Thyroid gland (tissue), 4 donors: ENCODE data around the gene ART4.

Experiments
- POLR2A ChIP-seq, 2 donors: fragments of 450-650 bp; IDR thresholded peaks; one replicate each; pipeline ENCODE4 v1.6.1; 2017; ENCODE audit warnings: antibody characterized with exemption in 2 of 2, mild to moderate bottlenecking in 2 of 2, moderate library complexity in 1 of 2
- TF ChIP-seq, protein P1 (sequence below), 6 experiments: fragments of 200-600 bp in 3 of 6; fragments of 450-650 bp in 3 of 6; sonication (generic) in 3 of 6; IDR thresholded peaks; one replicate each; pipeline ENCODE4 v1.5.1; 2016 to 2019; ENCODE audit warnings: antibody characterized with exemption in 6 of 6, mild to moderate bottlenecking in 2 of 6, inconsistent platforms in 1 of 6, moderate library complexity in 1 of 6

DNA sequence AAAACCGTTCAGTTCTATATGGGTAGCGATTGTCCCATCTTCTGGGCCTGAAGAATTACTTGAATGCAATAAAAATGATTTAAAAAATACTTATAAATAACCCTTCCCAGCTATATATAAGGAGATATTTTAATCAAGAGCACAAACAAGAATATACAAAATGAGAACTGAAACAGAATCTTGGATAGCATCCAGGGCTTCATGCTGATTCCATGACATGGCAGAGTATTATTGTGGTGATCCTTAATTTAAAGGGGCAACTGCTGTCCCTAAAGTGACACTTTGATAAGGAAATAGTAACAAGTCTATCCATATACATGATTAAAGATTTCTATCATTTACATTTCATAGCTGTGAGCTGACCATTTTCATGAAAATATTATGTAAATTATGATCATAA lies 58.9 kb downstream of the ART4 start:
- TF ChIP-seq, protein P1, sequence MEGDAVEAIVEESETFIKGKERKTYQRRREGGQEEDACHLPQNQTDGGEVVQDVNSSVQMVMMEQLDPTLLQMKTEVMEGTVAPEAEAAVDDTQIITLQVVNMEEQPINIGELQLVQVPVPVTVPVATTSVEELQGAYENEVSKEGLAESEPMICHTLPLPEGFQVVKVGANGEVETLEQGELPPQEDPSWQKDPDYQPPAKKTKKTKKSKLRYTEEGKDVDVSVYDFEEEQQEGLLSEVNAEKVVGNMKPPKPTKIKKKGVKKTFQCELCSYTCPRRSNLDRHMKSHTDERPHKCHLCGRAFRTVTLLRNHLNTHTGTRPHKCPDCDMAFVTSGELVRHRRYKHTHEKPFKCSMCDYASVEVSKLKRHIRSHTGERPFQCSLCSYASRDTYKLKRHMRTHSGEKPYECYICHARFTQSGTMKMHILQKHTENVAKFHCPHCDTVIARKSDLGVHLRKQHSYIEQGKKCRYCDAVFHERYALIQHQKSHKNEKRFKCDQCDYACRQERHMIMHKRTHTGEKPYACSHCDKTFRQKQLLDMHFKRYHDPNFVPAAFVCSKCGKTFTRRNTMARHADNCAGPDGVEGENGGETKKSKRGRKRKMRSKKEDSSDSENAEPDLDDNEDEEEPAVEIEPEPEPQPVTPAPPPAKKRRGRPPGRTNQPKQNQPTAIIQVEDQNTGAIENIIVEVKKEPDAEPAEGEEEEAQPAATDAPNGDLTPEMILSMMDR (IDR thresholded peaks at IDR 0.05), result no peak
- TF ChIP-seq POLR2A (IDR thresholded peaks at IDR 0.05), result no peak
